ENCODE results near the gene SPOCK1.

SPOCK1 gene

DNA sequence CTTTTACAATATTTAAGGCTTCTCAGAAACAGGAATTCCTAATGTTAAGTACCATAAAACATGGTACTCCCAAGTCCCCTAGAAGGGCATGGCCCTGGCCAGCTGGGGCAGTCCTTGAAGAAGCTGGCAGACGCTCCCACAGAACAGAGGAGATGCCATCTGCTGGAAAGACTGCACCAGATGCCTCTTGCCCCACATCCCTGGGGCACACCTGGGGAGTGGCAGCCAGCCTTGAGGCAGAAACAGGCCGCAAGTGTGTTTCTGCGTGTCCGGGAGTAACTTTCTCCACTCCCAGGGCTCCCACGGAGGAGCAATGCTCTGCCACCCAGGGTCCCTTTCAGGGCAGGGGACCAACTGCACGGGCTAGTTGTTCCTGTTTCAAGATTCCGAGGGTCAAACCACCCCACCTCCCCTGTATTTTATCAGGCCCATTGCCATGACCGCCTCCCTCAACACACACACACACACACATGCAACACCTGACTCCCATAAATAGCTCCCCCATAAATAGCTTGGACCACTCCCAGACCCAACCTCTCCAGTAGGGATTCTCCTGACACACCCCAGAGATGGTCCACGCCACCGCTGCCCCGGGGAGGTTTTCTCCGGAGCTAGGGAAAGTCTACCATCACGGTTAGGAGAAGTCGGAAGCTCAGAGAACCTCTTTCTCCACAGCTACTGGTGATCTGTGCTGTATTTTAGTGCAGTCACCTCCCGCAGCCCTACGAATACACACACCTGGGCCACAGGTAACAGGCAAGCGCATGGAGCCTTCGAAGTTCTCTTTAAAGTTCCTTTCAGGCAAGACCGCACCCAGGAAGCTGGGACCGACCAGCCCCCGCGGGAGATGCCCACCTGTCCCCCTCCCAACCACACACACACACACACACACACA lies 1.5 kb downstream of the SPOCK1 start:
- Histone ChIP-seq H3K4me1 (ENCODE audit: control insufficient read depth, insufficient read depth, low read length, poor library complexity, severe bottlenecking) (no peaks in the 10 kb centered on the region), H3K27ac (ENCODE audit: insufficient read depth, low read length, poor library complexity, severe bottlenecking) (no peak overlapping the region), H3K4me3 (ENCODE audit: insufficient read depth, low read depth, low read length, poor library complexity, severe bottlenecking) (no peak overlapping the region), H3K27me3 (replicated peaks; ENCODE audit: control insufficient read depth, insufficient read depth, low read length, poor library complexity, severe bottlenecking) (peaks cover 5% of the 10 kb centered on the region), H3K9me3 (ENCODE audit: control insufficient read depth, low read length) (no peaks in the 10 kb centered on the region), H3K36me3 (ENCODE audit: control insufficient read depth, insufficient read depth, low read length) (no peaks in the 10 kb centered on the region)
- DNase-seq = no peak

GRCh38 chr5:137496919-137497318 lies 2.2 kb downstream of the SPOCK1 start:
- Histone ChIP-seq H3K36me3 (ENCODE audit: control insufficient read depth, insufficient read depth, low read length) (no peaks in the 10 kb centered on the region), H3K27ac (ENCODE audit: insufficient read depth, low read length, poor library complexity, severe bottlenecking) (no peak overlapping the region), H3K9me3 (ENCODE audit: control insufficient read depth, low read length) (no peaks in the 10 kb centered on the region), H3K27me3 (replicated peaks; ENCODE audit: control insufficient read depth, insufficient read depth, low read length, poor library complexity, severe bottlenecking) (peaks cover 5% of the 10 kb centered on the region), H3K4me1 (ENCODE audit: control insufficient read depth, insufficient read depth, low read length, poor library complexity, severe bottlenecking) (no peaks in the 10 kb centered on the region), H3K4me3 (ENCODE audit: insufficient read depth, low read depth, low read length, poor library complexity, severe bottlenecking) (no peak overlapping the region)
- no peak for DNase-seq

DNA sequence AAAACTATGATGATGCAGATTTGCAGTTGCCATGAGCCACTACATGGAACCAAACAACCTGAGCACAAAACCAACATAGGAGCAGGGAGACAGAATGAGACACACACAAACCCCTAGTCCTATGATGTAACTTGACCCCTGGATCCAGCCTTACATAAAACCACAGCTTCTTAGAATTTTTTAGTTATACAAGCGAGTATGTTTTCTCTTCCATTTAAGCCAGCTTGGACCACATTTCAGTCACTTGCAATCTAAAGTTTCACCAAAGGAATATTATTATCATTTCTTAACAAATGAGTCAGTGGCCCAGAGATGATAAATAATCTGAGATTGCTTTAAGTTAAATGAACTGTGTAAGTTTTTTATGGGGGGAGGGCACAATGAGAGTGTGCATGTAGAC lies 6.8 kb downstream of the SPOCK1 start:
- Histone ChIP-seq H3K9me3 (ENCODE audit: control insufficient read depth, low read length) (no peaks in the 10 kb centered on the region), H3K27ac (ENCODE audit: insufficient read depth, low read length, poor library complexity, severe bottlenecking) (no peak overlapping the region), H3K4me1 (ENCODE audit: control insufficient read depth, insufficient read depth, low read length, poor library complexity, severe bottlenecking) (no peaks in the 10 kb centered on the region), H3K36me3 (ENCODE audit: control insufficient read depth, insufficient read depth, low read length) (no peaks in the 10 kb centered on the region), H3K27me3 (replicated peaks; ENCODE audit: control insufficient read depth, insufficient read depth, low read length, poor library complexity, severe bottlenecking) (no peaks in the 10 kb centered on the region), H3K4me3 (ENCODE audit: insufficient read depth, low read depth, low read length, poor library complexity, severe bottlenecking) (no peak overlapping the region)
- DNase-seq = no peak

DNA sequence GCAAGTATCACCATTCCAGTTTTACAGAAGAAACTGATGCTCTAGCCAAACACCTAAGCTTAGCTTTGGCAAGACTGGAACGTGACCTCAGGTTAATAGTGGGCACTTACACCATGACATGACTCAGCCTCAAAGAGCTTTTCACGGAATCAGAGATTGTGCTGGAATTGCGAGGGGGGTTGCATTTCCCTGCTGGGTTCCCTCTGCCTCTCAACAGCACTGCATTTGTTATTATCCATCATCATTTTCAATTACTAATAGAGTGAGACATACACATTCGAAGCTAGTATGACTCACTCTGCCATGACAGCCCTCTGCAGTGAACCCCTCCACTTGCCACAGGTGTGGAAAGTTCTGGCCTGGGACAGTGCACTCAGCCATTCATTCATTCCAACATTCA lies 8.0 kb downstream of the SPOCK1 start:
- Histone ChIP-seq H3K36me3 (ENCODE audit: control insufficient read depth, insufficient read depth, low read length) (no peaks in the 10 kb centered on the region), H3K27me3 (replicated peaks; ENCODE audit: control insufficient read depth, insufficient read depth, low read length, poor library complexity, severe bottlenecking) (no peaks in the 10 kb centered on the region), H3K9me3 (ENCODE audit: control insufficient read depth, low read length) (no peaks in the 10 kb centered on the region), H3K4me1 (ENCODE audit: control insufficient read depth, insufficient read depth, low read length, poor library complexity, severe bottlenecking) (no peaks in the 10 kb centered on the region), H3K27ac (ENCODE audit: insufficient read depth, low read length, poor library complexity, severe bottlenecking) (no peak overlapping the region), H3K4me3 (ENCODE audit: insufficient read depth, low read depth, low read length, poor library complexity, severe bottlenecking) (no peak overlapping the region)
- DNase-seq = no peak

GRCh38 chr5:137490591-137490990 lies 8.5 kb downstream of the SPOCK1 start:
- DNase-seq = no peak
- Histone ChIP-seq H3K4me1 (ENCODE audit: control insufficient read depth, insufficient read depth, low read length, poor library complexity, severe bottlenecking) (no peaks in the 10 kb centered on the region), H3K36me3 (ENCODE audit: control insufficient read depth, insufficient read depth, low read length) (no peaks in the 10 kb centered on the region), H3K9me3 (ENCODE audit: control insufficient read depth, low read length) (no peaks in the 10 kb centered on the region), H3K4me3 (ENCODE audit: insufficient read depth, low read depth, low read length, poor library complexity, severe bottlenecking) (no peak overlapping the region), H3K27ac (ENCODE audit: insufficient read depth, low read length, poor library complexity, severe bottlenecking) (no peak overlapping the region), H3K27me3 (replicated peaks; ENCODE audit: control insufficient read depth, insufficient read depth, low read length, poor library complexity, severe bottlenecking) (no peaks in the 10 kb centered on the region)

GRCh38 chr5:137488974-137489373 lies 10.2 kb downstream of the SPOCK1 start:
- Histone ChIP-seq H3K27me3 (replicated peaks; ENCODE audit: control insufficient read depth, insufficient read depth, low read length, poor library complexity, severe bottlenecking) (no peaks in the 10 kb centered on the region), H3K27ac (ENCODE audit: insufficient read depth, low read length, poor library complexity, severe bottlenecking) (no peak overlapping the region), H3K9me3 (ENCODE audit: control insufficient read depth, low read length) (no peaks in the 10 kb centered on the region), H3K4me3 (ENCODE audit: insufficient read depth, low read depth, low read length, poor library complexity, severe bottlenecking) (no peak overlapping the region), H3K4me1 (ENCODE audit: control insufficient read depth, insufficient read depth, low read length, poor library complexity, severe bottlenecking) (no peaks in the 10 kb centered on the region), H3K36me3 (ENCODE audit: control insufficient read depth, insufficient read depth, low read length) (no peaks in the 10 kb centered on the region)
- no peak for DNase-seq

DNA sequence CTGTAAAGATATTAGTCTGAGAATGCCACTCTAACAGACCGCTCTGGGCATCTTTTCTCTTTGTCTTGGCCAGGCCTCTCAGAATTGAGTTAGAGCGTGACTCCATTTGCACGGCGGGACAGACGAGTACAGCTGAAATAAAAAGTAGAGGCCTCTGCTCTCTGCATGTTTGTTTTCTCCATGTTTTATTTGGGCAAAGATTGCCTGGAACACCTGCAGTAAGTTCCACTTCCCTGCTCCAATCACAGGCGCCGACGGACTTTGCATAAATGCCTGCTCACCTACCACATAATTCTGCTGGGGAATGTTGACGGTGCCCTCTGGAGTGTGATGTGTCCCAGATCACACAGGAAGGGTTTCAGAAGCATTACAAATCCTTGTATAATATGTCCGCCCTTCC lies 10.6 kb downstream of the SPOCK1 start:
- no peaks in the 10 kb centered on the region for H3K36me3 ChIP-seq (ENCODE audit: control insufficient read depth, insufficient read depth, low read length)

DNA sequence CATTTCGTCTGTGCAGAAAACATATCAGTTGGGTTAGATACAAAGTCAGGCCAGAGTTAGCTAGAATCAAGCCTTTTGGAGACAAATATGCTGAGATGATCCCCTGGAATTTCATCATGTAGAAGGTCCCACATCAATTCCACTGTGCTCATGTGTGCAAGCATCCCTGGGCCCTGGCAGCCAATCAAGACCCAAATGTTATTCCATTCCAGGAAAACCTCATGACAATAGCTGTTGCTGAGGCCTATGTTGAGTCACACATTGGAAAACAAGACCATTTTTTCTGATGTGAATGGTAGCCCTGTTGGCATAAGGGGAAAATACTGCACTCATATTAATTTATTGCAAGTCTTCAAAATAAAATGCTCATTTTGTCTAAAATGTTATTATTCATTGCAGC lies 11.5 kb downstream of the SPOCK1 start:
- Histone ChIP-seq H3K9me3 (ENCODE audit: control insufficient read depth, low read length) (no peaks in the 10 kb centered on the region), H3K27ac (ENCODE audit: insufficient read depth, low read length, poor library complexity, severe bottlenecking) (no peak overlapping the region), H3K27me3 (replicated peaks; ENCODE audit: control insufficient read depth, insufficient read depth, low read length, poor library complexity, severe bottlenecking) (no peaks in the 10 kb centered on the region), H3K4me1 (ENCODE audit: control insufficient read depth, insufficient read depth, low read length, poor library complexity, severe bottlenecking) (no peaks in the 10 kb centered on the region), H3K4me3 (ENCODE audit: insufficient read depth, low read depth, low read length, poor library complexity, severe bottlenecking) (no peak overlapping the region), H3K36me3 (ENCODE audit: control insufficient read depth, insufficient read depth, low read length) (no peaks in the 10 kb centered on the region)
- no peak for DNase-seq

More for the DNA sequence above, 10.6 kb downstream of the SPOCK1 start:
- Histone ChIP-seq H3K27me3 (replicated peaks; ENCODE audit: control insufficient read depth, insufficient read depth, low read length, poor library complexity, severe bottlenecking) (no peaks in the 10 kb centered on the region), H3K4me1 (ENCODE audit: control insufficient read depth, insufficient read depth, low read length, poor library complexity, severe bottlenecking) (no peaks in the 10 kb centered on the region), H3K27ac (ENCODE audit: insufficient read depth, low read length, poor library complexity, severe bottlenecking) (no peak overlapping the region), H3K4me3 (ENCODE audit: insufficient read depth, low read depth, low read length, poor library complexity, severe bottlenecking) (no peak overlapping the region), H3K9me3 (ENCODE audit: control insufficient read depth, low read length) (no peaks in the 10 kb centered on the region)
- no peak for DNase-seq

DNA sequence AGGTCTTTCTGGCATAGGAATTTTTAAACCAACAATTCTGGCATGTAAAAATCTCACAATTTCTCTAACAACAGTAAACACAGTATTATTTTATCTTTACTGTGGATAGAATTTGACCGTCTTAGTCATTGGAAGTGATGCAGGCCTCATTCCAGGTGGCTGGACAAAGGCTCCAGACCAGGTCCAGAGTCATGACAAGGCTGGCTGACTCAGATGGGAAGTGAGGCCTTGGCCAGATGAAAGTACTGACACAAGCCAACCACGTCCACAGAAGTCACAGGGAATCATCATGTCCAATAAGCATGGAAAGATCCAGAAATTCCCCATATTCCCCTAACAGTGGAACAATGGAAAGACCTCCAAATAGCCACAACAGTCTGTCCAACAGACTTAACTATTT lies 12.4 kb downstream of the SPOCK1 start:
- H3K27ac ChIP-seq (ENCODE audit: insufficient read depth, low read length, poor library complexity, severe bottlenecking) = no peak overlapping the region
- no peaks in the 10 kb centered on the region for H3K4me1 ChIP-seq (ENCODE audit: control insufficient read depth, insufficient read depth, low read length, poor library complexity, severe bottlenecking)
- no peak for DNase-seq
- H3K4me3 ChIP-seq (ENCODE audit: insufficient read depth, low read depth, low read length, poor library complexity, severe bottlenecking) = no peak overlapping the region
- no peaks in the 10 kb centered on the region for H3K9me3 ChIP-seq (ENCODE audit: control insufficient read depth, low read length)
- H3K36me3 ChIP-seq (ENCODE audit: control insufficient read depth, insufficient read depth, low read length) = no peaks in the 10 kb centered on the region
- H3K27me3 ChIP-seq (replicated peaks; ENCODE audit: control insufficient read depth, insufficient read depth, low read length, poor library complexity, severe bottlenecking) = no peaks in the 10 kb centered on the region

GRCh38 chr5:137481596-137481995 lies 17.5 kb downstream of the SPOCK1 start:
- no peaks in the 10 kb centered on the region for H3K27me3 ChIP-seq (replicated peaks; ENCODE audit: control insufficient read depth, insufficient read depth, low read length, poor library complexity, severe bottlenecking)
- DNase-seq = no peak

More at GRCh38 chr5:137481596-137481995, 17.5 kb downstream of the SPOCK1 start:
- Histone ChIP-seq H3K4me3 (ENCODE audit: insufficient read depth, low read depth, low read length, poor library complexity, severe bottlenecking) (no peak overlapping the region), H3K36me3 (ENCODE audit: control insufficient read depth, insufficient read depth, low read length) (no peaks in the 10 kb centered on the region), H3K4me1 (ENCODE audit: control insufficient read depth, insufficient read depth, low read length, poor library complexity, severe bottlenecking) (no peaks in the 10 kb centered on the region), H3K27ac (ENCODE audit: insufficient read depth, low read length, poor library complexity, severe bottlenecking) (no peak overlapping the region), H3K9me3 (ENCODE audit: control insufficient read depth, low read length) (no peaks in the 10 kb centered on the region)
